Esophagus squamous epithelium (tissue), 4 donors: Measurements from ENCODE around the gene ATP10A.

Experiments used
- CTCF ChIP-seq, 6 experiments: fragments of 450-650 bp in 4 of 6; fragments of 200-600 bp in 2 of 6; sonication (generic) in 2 of 6; IDR thresholded peaks; one replicate each; pipeline ENCODE4 v1.5.1; 2016 to 2019; ENCODE audit warnings: antibody characterized with exemption in 6 of 6, mild to moderate bottlenecking in 4 of 6, moderate library complexity in 4 of 6
- POLR2A ChIP-seq, 4 donors: fragments of 450-650 bp; IDR thresholded peaks; one replicate each; pipeline ENCODE4 v1.6.1; 2017; ENCODE audit warnings: antibody characterized with exemption in 4 of 4, mild to moderate bottlenecking in 4 of 4, moderate library complexity in 3 of 4

- no peak for TF ChIP-seq CTCF (IDR thresholded peaks at IDR 0.05)
- TF ChIP-seq POLR2A (IDR thresholded peaks at IDR 0.05) = no peak
These were observed 146.0 kb downstream of the ATP10A start for GRCh38 chr15:25717127-25717456.
